ENCODE measurements around the gene HDGFL3.
"Not testable (repeated sequence)": the region's sequence is repeated elsewhere in the genome, so short reads cannot be mapped to it uniquely, and the experiment has no call there.

DNA sequence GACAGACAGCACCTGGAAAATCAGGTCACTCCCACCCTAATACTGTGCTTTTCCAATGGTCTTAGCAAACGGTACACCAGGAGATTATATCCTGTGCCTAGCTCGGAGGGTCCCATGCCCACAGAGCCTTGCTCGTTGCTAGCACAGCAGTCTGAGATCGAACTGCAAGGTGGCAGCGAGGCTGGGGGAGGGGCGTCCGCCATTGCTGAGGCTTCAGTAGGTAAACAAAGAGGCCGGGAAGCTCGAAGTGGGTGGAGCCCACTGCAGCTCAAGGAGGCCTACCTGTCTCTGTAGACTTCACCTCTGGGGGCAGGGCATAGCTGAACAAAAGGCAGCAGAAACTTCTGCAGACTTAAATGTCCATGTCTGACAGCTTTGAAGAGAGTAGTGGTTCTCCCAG lies 14.2 kb upstream of the HDGFL3 start:
- not testable (repeated sequence) for TF ChIP-seq YY1 (IDR thresholded peaks at IDR 0.05; ENCODE audit: insufficient read depth, insufficient read length); ZNF274 (IDR thresholded peaks at IDR 0.05; ENCODE audit: low read depth, low read length); SUZ12 (IDR thresholded peaks at IDR 0.05; ENCODE audit: extremely low read depth, insufficient read depth, insufficient read length)
